ENCODE data around the gene BEGAIN.

The BEGAIN gene

DNA sequence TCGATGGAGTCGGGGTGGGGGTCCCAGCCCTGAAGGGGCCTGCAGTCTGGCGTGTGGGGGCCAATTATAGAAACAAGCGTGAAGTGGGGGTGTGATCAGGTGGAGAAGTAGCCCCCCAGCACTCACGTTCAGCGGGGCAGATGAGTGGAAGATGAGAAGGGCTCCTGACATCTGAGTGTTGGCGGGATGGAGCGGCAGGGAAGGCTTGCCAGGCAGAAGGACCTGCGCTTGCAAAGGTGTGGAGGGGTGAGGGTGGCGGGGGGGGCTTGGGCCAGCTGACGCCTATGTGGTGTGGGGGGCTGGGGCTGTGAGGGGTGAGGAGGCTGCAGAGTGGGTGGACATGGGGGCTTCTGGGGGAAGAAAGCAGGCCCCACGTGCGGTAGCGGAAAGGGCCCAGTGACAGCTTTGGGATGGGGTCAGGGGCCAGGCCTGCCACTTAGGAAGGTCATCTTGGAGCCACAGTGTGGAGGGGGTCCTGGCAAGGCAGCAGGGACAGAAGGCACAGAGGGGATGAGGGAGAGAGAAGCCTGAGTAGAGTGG lies 22.2 kb upstream of the BEGAIN start:
- Histone ChIP-seq H3K27me3 (no peaks in the 10 kb centered on the region), H3K9me3 (no peaks in the 10 kb centered on the region), H3K4me3 (ENCODE audit: low read depth in 1 of 2, low read length in 1 of 2) (no peak overlapping the region), H3K4me1 (ENCODE audit: control insufficient read depth in 1 of 2, insufficient read depth in 1 of 2, low read depth in 1 of 2, low read length in 1 of 2) (no peaks in the 10 kb centered on the region), H3K27ac (no peak overlapping the region), H3K36me3 (no peaks in the 10 kb centered on the region)
- TF ChIP-seq, protein P1, sequence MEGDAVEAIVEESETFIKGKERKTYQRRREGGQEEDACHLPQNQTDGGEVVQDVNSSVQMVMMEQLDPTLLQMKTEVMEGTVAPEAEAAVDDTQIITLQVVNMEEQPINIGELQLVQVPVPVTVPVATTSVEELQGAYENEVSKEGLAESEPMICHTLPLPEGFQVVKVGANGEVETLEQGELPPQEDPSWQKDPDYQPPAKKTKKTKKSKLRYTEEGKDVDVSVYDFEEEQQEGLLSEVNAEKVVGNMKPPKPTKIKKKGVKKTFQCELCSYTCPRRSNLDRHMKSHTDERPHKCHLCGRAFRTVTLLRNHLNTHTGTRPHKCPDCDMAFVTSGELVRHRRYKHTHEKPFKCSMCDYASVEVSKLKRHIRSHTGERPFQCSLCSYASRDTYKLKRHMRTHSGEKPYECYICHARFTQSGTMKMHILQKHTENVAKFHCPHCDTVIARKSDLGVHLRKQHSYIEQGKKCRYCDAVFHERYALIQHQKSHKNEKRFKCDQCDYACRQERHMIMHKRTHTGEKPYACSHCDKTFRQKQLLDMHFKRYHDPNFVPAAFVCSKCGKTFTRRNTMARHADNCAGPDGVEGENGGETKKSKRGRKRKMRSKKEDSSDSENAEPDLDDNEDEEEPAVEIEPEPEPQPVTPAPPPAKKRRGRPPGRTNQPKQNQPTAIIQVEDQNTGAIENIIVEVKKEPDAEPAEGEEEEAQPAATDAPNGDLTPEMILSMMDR (IDR thresholded peaks at IDR 0.05): no peak

DNA sequence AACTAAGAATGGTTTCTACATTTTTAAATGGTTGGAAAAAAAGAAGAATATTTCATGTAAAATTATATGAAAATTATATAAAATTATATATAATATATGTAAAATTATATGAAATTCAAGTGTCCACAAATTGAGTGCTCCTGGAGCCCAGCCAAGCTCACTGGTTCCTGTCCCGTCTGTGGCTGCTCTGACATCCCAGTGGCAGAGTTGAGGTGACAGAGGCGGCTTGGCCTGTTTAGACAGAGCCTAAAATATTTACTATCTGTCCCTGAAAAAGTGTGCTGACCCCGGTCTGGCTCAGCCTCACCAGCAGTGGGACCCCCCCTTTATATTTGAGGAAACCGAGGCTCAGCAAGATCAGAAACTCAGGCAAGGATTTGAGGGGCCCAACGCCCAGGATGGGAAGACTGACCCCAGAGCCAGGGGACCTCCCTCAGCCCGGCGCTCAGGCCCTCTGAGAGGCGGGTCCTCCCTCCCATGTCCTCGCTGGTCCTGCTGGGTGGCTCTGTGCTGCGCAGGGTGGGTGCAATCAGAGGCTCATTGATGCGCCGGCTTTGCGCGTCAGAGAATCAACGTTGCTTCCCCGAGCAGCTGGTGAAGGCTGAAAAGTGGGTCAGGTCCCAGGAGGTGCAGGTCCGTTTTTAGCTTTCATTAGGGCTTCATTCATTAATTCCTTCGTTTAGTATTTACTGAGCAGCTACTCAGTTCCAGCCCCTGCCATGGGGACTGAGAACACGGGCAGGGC lies 21.5 kb upstream of the BEGAIN start:
- TF ChIP-seq, protein P1 (IDR thresholded peaks at IDR 0.05): no peak
- Histone ChIP-seq H3K9me3 (no peaks in the 10 kb centered on the region), H3K36me3 (no peaks in the 10 kb centered on the region), H3K4me1 (ENCODE audit: control insufficient read depth in 1 of 2, insufficient read depth in 1 of 2, low read depth in 1 of 2, low read length in 1 of 2) (no peaks in the 10 kb centered on the region), H3K27ac (no peak overlapping the region), H3K27me3 (no peaks in the 10 kb centered on the region), H3K4me3 (ENCODE audit: low read depth in 1 of 2, low read length in 1 of 2) (no peak overlapping the region)

DNA sequence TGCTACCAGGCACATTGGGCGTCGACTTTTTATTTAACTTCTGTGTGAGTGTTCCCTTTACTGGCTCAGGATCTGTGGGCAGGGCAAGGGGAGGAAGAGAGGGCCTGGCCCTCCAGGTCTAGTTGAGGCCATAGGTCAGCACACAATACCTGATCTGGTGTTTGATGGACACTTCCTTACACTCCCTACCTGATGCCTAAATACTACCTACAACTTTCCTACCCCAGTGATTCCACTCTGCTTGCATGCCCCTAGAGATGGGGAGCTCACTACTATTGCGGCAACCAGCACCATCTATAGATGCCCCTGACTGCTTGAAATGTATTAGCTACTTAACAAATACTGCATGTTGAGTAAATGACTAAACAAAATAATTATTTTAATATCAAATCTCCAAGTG lies 20.8 kb upstream of the BEGAIN start:
- H3K4me3 ChIP-seq (ENCODE audit: low read depth in 1 of 2, low read length in 1 of 2): no peak overlapping the region
- H3K36me3 ChIP-seq: no peaks in the 10 kb centered on the region
- no peaks in the 10 kb centered on the region for H3K27me3 ChIP-seq
- TF ChIP-seq, protein P1 (IDR thresholded peaks at IDR 0.05): no peak
- H3K9me3 ChIP-seq: no peaks in the 10 kb centered on the region
- peaks cover 0 to 5% of the 10 kb centered on the region in 2 experiments for H3K4me1 ChIP-seq (ENCODE audit: control insufficient read depth in 1 of 2, insufficient read depth in 1 of 2, low read depth in 1 of 2, low read length in 1 of 2)
- no peak overlapping the region for H3K27ac ChIP-seq

DNA sequence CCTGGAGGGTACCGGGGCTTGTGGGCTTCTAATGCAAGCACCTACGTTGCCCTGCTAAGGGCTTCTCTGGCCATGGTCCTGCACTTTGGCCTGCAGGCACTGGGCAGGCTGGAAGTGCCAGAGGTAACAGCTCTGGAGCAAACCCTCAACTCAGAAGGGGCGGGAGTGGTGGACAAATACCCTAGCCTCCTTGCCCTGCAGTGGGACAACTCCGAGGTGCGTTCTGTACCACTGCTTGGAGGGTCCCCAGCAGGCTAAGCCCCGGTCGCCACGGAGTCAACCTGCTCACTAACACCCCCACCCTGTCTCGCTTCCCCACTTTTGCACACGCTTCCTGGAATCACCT lies 20.4 kb upstream of the BEGAIN start:
- Histone ChIP-seq H3K27me3 (no peaks in the 10 kb centered on the region), H3K27ac (no peak overlapping the region), H3K36me3 (no peaks in the 10 kb centered on the region), H3K4me3 (ENCODE audit: low read depth in 1 of 2, low read length in 1 of 2) (no peak overlapping the region), H3K4me1 (ENCODE audit: control insufficient read depth in 1 of 2, insufficient read depth in 1 of 2, low read depth in 1 of 2, low read length in 1 of 2) (peaks cover 0 to 7% of the 10 kb centered on the region in 2 experiments), H3K9me3 (no peaks in the 10 kb centered on the region)
- TF ChIP-seq, protein P1 (IDR thresholded peaks at IDR 0.05): no peak

DNA sequence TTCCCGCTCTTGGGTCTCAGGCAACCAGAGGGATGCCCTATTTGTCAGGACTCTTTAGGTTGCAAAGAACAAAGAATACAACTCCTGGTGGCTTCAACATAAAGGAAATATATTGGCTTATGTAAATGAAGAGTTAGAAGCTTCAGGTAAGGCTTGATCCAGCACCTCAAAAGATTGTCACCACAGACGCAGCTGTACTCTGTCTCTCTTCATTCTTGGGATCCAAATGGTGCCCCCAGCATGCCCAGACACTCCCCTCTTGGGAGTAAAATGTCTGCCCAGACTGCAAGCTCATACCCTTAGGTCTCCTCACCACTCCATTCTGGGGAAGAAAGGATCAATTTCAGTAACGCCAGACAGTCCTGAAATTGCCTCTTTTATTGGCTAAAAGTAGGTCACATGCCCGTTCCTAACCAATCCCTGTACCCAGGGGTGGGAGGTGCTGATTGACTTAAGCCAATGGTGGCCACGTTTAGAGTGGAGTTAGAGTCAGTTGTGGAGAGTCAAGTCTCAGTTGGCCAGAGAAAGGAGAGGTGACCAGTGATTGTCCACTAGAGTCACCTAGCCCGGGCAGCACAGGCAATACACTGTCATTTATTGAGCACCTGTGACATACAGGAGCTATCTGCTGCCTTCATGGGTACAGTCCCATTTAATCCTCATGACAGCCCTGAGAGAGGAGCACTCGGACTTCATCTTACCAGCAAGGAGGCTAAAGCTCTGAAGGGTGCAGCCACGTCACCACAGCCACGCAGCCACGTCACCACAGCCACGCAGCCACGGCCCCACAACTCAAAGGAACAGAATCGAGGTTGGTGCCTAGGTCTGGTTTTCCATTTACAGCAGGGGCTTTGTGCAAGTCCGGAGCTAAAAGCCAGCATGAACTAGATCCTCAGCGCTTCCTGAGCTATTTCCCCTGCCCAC lies 19.7 kb upstream of the BEGAIN start:
- no peak overlapping the region for H3K4me3 ChIP-seq (ENCODE audit: low read depth in 1 of 2, low read length in 1 of 2)
- H3K9me3 ChIP-seq: no peaks in the 10 kb centered on the region
- H3K27ac ChIP-seq: no peak overlapping the region
- H3K4me1 ChIP-seq (ENCODE audit: control insufficient read depth in 1 of 2, insufficient read depth in 1 of 2, low read depth in 1 of 2, low read length in 1 of 2): peaks cover 0 to 7% of the 10 kb centered on the region in 2 experiments
- TF ChIP-seq, protein P1 (IDR thresholded peaks at IDR 0.05): no peak
- no peaks in the 10 kb centered on the region for H3K36me3 ChIP-seq
- no peaks in the 10 kb centered on the region for H3K27me3 ChIP-seq

All from neutrophil (primary cell).